T-helper 2 cell (primary cell): ENCODE results near the gene ACOT7.
"Not testable (repeated sequence)": the region's sequence is repeated elsewhere in the genome, so short reads cannot be mapped to it uniquely, and the experiment has no call there.

Experiments used
- DNase-seq, 5 experiments: peaks; one replicate each; pipeline versions ENCODE4 v3.0.0 to v3.0.0-alpha.2; 2012 to 2022

ACOT7 gene

DNA sequence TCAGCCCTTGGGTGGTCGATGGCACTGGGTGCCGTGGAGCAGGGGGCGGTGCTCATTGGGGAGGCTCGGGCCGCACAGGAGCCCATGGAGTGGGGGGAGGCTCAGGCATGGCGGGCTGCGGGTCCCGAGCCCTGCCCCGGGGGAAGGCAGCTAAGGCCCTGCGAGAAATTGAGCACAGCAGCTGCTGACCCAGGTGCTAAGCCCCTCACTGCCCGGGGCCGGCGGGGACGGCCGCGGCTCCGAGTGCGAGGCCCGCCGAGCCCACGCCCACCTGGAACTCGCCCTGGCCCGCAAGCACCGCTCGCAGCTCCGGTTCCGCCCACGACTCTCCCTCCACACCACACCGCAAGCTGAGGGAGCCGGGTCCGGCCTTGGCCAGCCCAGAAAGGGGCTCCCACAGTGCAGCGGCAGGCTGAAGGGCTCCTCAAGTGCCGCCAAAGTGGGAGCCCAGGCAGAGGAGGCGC, 2.2 kb upstream of the ACOT7 start:
- not testable (repeated sequence) for DNase-seq

DNA sequence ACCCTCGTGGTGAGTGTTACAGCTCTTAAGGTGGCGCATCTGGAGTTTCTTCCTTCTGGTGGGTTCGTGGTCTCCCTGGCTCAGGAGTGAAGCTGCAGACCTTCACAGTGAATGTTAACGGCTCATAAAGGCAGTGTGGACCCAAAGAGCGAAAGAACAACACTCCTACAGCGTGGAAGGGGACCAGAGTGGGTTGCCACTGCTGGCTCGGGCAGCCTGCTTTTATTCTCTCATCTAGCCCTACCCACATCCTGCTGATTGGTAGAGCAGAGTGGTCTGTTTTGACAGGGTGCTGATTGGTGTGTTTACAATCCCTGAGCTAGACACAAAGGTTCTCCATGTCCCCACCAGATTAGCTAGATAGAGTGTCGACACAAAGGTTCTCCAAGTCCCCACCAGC, 1.6 kb upstream of the ACOT7 start:
- DNase-seq, result peak in 1 of 5 experiments; percentile 15

DNA sequence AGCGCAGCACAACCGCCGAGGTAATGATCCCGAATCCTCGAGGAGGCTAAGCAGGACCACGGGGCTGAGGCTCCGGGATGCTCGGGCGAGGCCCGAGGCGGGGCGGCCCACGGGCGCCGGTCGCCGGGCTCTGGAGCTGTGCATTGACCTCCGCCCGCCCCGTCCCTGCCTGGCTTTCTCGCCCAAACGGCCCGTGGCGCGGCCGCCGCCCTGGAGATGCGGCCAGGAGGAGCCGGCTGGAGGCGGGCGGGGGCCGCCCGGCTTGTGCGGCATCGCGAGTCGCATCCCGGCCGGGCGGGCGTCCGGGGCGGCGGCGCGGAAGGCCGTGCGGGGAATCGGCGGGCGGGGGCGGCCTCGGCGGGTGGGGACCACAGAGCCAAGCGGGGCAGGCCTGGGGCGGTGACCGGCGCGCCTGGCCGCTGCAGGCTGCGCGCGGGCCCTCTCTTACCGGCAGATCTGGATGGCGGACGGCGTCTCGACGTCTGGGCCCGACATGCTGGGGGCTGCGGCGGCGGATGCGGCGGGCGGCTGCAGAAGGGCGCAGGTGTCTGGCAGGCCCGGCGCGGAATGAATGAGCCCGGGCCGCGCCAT, 663 bp downstream of the ACOT7 start:
- no peak for DNase-seq

GRCh38 chr1:6391951-6392808, 1.4 kb downstream of the ACOT7 start:
- DNase-seq, result peak in 1 of 5 experiments; percentile 35

DNA sequence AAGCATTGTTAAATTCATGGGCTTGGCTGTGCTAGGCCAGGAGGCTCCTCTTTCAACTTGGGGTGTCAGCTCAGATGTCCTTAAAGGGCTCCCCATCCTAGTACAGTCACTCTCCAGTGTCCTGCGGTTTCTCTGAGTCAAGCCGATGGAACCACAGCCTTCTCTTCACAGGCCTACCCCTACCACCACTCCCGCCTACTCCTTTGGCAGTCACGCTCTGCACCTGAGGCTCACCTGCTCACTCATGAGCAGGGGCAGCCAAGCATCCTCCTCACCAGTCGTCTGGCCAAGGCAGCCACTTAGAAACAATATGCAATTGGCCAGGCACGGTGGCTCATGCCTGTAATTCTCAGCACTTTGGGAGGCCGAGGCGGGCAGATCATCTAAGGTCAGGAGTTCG, 3.6 kb downstream of the ACOT7 start:
- no peak for DNase-seq

DNA sequence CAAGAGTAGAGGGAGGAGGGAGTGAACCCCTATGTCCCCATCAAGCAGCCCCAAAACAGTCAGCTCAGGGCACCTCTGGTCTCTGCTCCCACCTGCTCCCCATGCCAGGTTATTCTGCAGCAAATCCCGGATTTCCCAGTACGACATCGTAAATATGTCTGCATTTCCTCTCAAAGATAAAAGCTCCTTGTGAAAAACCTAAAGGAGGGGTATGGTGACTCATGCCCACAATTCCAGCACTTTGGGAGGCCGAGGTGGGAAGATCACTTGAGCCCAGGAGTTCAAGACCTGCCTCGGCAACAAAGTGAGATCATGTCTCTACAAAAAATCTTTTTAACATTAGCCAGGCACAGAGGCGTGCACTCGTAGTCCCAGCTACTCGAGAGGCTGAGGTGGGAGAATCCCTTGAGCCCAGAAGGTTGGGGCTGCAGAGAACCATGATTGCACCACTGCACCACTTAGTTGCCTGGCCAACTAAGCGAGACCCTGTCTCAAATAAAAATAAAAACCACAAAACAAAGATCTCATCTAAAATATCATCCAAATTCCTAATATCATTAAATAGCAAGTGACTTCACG, 7.1 kb downstream of the ACOT7 start:
- no peak for DNase-seq

- no peak for DNase-seq
Measured at GRCh38 chr1:6385488-6386191, 7.9 kb downstream of the ACOT7 start.

DNA sequence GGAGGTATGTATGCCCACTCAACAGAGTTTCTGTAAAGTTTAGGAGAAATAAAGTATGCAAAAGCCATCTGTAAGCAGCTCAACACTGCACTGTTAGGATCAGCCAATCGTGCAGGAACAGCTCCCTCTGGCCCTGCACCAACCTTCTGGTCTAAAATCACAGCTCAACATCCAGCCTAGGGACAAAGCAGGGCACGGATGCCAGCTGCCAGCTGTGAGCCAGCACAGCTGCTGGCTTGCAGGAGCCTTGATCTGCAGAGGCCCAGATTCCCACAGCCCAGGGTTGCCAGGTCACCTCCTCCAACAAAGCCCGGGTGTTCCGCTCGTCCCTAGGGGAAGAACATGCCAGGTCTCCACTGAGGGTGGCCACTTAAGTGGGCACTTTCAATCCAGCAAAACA, 8.6 kb downstream of the ACOT7 start:
- DNase-seq, result no peak

DNA sequence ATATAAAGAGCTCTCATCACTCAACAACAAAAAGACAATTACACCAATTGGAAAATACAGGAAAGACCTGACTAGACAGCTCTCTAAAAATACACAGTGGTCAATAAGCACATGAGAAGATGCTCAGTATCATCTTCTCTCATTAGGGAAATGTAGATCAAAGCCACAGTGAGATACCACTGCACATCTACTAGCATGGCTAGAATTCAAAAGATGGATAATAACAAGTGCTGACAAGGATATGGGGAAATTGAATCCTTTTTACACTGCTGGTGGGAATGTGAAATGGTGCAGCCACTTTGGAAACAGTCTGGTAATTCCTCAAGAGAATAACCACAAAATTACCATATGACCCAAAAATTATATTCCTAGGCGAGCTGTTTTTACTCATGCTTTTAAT, 9.4 kb downstream of the ACOT7 start:
- DNase-seq, result no peak

DNA sequence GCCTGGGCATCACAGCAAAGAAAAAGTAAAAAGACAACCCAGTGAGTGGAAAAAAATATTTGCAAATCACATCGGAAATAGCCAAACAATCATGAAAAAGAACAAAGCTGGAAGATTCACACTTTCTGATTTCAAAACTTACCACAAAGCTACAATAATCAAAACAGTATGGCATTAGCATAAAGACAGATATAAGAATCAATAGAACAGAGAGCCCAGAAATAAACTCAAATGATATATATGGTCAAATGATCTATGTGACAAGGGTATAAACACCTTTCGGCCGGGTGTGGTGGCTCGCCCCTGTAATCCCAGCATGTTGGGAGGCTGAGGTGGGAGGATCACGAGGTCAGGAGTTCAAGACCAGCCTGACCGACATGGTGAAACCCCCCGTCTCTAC, 13.5 kb downstream of the ACOT7 start:
- no peak for DNase-seq

DNA sequence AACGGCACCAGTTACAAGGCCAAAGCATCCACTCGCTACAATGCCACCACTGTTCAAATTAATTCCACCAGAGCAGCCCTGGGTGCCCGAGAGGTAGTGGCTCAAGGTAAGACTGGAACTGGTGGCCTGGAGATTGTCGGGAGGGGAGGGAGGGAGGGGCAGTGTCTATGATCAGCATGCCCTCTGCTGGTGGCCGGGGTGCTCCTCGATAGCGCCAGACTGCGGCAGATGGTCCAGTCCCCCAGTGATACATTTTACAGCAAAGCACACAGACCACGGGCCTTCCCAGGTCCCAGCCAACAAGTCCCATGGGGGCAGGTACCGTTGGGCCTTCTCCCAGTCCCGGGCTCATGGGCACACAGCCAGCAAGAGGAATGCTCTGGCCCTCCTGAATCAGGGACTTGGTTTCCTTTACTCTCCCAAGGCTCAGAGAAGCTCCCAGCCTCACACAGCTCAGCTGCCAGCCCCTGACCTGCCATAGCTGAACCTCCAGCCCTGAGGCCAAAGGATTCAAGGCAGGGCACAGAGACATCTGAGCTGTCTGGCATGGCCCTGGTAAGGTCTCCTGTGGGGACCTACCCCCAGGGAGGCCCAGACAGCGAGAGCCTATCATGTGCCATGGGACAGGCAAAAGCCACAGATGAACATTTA, 15.3 kb downstream of the ACOT7 start:
- no peak for DNase-seq

- DNase-seq, result no peak
Measured at GRCh38 chr1:6373961-6374720, 19.4 kb downstream of the ACOT7 start.

DNA sequence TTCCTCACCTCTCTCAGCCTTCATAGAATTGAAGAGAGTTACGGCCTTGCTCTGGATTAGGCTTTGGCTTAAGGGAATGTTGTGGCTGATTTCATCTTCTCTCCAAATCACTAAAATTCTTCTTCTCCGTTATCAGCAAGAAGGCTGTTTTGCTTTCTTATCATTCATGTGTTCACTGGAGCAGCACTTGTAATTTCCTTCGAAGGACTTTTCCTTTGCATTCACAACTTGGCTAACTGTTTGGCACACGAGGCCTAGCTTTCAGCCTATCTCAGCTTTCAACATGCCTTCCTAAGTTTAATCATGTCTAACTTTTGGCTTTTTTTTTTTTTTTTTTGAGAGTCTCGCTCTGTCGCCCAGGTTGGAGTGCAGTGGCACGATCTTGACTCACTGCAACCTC, 21.3 kb downstream of the ACOT7 start:
- not testable (repeated sequence) for DNase-seq

- no peak for DNase-seq
Measured at GRCh38 chr1:6370006-6370405, 23.6 kb downstream of the ACOT7 start.

GRCh38 chr1:6367381-6368012, 26.1 kb downstream of the ACOT7 start:
- DNase-seq, result no peak

DNA sequence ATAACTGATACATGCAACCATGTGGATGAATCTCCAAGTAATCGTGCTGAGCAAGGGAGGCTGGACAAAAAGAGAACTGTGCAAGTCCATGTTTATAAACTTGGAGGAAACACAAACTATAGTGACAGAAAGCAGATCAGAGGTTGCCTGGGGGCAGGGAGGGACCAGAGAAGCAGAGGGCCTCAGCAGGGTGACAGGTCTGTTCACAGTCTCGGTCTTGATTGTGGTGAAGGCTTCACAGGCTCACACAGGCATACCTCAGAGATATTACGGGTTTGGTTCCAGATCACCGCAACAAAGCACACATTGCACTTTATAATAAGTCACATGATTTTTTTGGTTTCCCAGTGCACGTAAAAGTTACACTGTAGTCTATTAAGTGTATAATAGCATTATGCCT, 28.5 kb downstream of the ACOT7 start:
- DNase-seq, result peak in 3 of 5 experiments; percentile 23 to 89 (median 51)

DNA sequence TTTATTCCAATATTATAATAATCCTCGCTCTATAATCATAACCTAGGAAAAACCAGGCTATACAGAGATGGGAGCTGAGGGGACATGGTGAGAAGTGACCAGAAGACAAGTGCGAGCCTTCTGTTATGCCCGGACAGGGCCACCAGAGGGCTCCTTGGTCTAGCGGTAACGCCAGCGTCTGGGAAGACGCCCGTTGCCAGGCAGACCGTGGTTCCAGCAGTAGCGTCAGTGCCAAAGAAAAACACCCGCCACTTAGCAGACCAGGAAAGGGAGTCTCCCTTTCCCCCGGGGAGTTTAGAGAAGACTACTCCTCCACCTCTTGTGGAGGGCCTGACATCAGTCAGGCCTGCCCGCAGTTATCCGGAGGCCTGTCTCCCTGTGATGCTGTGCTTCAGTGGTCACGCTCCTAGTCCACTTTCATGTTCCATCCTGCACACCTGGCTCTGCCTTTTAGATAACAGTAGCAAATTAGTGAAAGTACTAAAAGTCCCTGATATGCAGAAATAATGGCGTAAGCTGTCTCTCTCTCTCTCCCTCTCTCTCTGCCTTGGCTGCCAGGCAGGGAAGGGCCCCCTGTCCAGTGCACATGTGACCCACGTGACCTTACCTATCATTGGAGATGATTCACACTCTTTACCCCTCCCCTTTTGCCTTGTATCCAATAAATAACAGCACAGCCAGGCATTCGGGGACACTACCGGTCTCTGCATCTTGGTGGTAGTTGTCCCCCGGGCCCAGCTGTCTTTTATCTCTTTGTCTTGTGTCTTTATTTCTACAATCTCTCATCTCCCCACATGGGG, 30.3 kb downstream of the ACOT7 start:
- peak in 1 of 5 experiments; percentile 27 for DNase-seq

- DNase-seq, result no peak
Measured at GRCh38 chr1:6361124-6361775, 32.3 kb downstream of the ACOT7 start.

GRCh38 chr1:6360517-6361070, 33.0 kb downstream of the ACOT7 start:
- no peak for DNase-seq

DNA sequence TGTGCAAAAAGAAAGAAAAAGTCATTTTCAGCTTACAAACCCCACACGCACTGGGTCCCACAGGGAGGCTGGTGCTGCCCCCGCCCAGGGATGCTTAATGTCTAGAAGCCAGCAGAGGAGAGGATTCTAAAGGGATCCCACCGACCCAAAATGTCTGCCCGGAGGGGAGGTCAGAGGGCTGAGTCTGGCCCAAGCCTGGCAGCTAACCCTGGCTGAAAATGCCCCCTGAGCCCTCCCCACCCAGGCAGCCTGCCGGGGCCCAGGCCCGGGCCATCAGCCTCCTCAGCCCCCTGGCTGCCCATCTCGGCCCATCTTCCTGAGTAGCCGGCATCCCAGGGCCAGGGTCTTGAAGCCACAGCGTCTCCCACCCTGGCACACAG, 33.5 kb downstream of the ACOT7 start:
- DNase-seq, result no peak
